Hindlimb muscle (tissue), 1 donor: ENCODE results near the gene ANKRD55. TPM values are rescaled to one million over a fixed set of nuclear protein-coding genes. Genes with fewer than 3 reads are reported as not detected.
"Not testable (repeated sequence)": the region's sequence is repeated elsewhere in the genome, so short reads cannot be mapped to it uniquely, and the experiment has no call there.

ENCODE experiments used
- DNase-seq: peaks from one replicate; pipeline ENCODE4 v3.0.0-alpha.2; 2013
- polyA plus RNA-seq: library from polyadenylated mRNA; unstranded; fragments of 120-200 nt; gene quantifications from one replicate; pipeline ENCODE4 v1.2.1, GENCODE V29; 2013; ENCODE audit not compliant: insufficient read length

The ANKRD55 gene
- polyA plus RNA-seq, 1 donor = 0.27 TPM

- DNase-seq = no peak
Observed at GRCh38 chr5:56167519-56167918, 65.6 kb downstream of the ANKRD55 start.

- DNase-seq = no peak
Observed at GRCh38 chr5:56166671-56167385, 66.3 kb downstream of the ANKRD55 start.

- no peak for DNase-seq
Observed at GRCh38 chr5:56164376-56164775, 68.8 kb downstream of the ANKRD55 start.

GRCh38 chr5:56161927-56162326, 71.2 kb downstream of the ANKRD55 start:
- DNase-seq = no peak

GRCh38 chr5:56161439-56161823, 71.7 kb downstream of the ANKRD55 start:
- no peak for DNase-seq

- no peak for DNase-seq
Observed at GRCh38 chr5:56160723-56161438, 72.2 kb downstream of the ANKRD55 start.

GRCh38 chr5:56159521-56159947, 73.6 kb downstream of the ANKRD55 start:
- no peak for DNase-seq

GRCh38 chr5:56158331-56158960, 74.7 kb downstream of the ANKRD55 start:
- DNase-seq = no peak

- DNase-seq = not testable (repeated sequence)
Observed at GRCh38 chr5:56157191-56157621, 75.9 kb downstream of the ANKRD55 start.

- not testable (repeated sequence) for DNase-seq
Observed at GRCh38 chr5:56156585-56157190, 76.4 kb downstream of the ANKRD55 start.

- DNase-seq = no peak
Observed at GRCh38 chr5:56155992-56156584, 77.0 kb downstream of the ANKRD55 start.

- no peak for DNase-seq
Observed at GRCh38 chr5:56154732-56155484, 78.2 kb downstream of the ANKRD55 start.

- no peak for DNase-seq
Observed at GRCh38 chr5:56152437-56152836, 80.7 kb downstream of the ANKRD55 start.

- DNase-seq = not testable (repeated sequence)
Observed at GRCh38 chr5:56150756-56151155, 82.4 kb downstream of the ANKRD55 start.

- no peak for DNase-seq
Observed at GRCh38 chr5:56148453-56148971, 84.6 kb downstream of the ANKRD55 start.

GRCh38 chr5:56147659-56148230, 85.4 kb downstream of the ANKRD55 start:
- DNase-seq = no peak

- no peak for DNase-seq
Observed at GRCh38 chr5:56147106-56147505, 86.0 kb downstream of the ANKRD55 start.

- no peak for DNase-seq
Observed at GRCh38 chr5:56146674-56147073, 86.5 kb downstream of the ANKRD55 start.

- DNase-seq = no peak
Observed at GRCh38 chr5:56145511-56145910, 87.6 kb downstream of the ANKRD55 start.

- DNase-seq = no peak
Observed at GRCh38 chr5:56145106-56145505, 88.0 kb downstream of the ANKRD55 start.

- DNase-seq = no peak
Observed at GRCh38 chr5:56144211-56144610, 88.9 kb downstream of the ANKRD55 start.
